Prostate gland (tissue), 2 donors: Measurements from ENCODE around the gene ADAMTSL1.

ENCODE experiments used
- POLR2A ChIP-seq: fragments of 450-650 bp; IDR thresholded peaks from one replicate; pipeline ENCODE4 v1.6.1; 2016; ENCODE audit warnings: antibody characterized with exemption, mild to moderate bottlenecking
- POLR2AphosphoS5 ChIP-seq: sonication (generic); formaldehyde crosslinking; IDR thresholded peaks from one replicate; pipeline ENCODE4 v1.6.1; 2017; ENCODE audit warnings: antibody characterized with exemption
- TF ChIP-seq, protein P1 (sequence below), 4 experiments: fragments of 200-600 bp in 2 of 4; fragments of 450-650 bp in 2 of 4; sonication (generic) in 2 of 4; IDR thresholded peaks; 1 replicate in 3 of 4; 2 replicates in 1 of 4; pipeline ENCODE4 v1.5.1; 2016 to 2019; ENCODE audit warnings: antibody characterized with exemption in 4 of 4, mild to moderate bottlenecking in 2 of 4, moderate library complexity in 2 of 4

DNA sequence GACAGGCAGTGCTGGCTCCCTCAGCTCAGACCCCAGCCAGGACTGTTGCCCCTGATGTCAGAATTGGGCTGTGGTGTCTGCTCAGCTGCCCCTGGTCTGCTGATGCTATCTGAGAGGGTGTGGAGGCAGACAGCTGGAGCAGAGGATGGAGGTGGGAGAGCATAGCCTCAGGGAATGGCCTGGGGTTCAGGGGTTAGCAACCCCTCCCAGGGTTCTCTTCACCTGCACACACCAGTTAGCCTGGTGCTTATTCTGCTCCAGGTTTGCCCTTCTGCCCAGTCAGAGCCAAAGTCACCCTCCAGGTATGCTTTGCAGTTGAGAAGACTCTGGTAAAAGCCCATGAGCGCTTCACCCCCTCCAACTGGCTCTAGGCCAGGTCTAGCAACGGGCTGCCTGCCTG is 449.2 kb downstream of the ADAMTSL1 start:
- TF ChIP-seq, protein P1, sequence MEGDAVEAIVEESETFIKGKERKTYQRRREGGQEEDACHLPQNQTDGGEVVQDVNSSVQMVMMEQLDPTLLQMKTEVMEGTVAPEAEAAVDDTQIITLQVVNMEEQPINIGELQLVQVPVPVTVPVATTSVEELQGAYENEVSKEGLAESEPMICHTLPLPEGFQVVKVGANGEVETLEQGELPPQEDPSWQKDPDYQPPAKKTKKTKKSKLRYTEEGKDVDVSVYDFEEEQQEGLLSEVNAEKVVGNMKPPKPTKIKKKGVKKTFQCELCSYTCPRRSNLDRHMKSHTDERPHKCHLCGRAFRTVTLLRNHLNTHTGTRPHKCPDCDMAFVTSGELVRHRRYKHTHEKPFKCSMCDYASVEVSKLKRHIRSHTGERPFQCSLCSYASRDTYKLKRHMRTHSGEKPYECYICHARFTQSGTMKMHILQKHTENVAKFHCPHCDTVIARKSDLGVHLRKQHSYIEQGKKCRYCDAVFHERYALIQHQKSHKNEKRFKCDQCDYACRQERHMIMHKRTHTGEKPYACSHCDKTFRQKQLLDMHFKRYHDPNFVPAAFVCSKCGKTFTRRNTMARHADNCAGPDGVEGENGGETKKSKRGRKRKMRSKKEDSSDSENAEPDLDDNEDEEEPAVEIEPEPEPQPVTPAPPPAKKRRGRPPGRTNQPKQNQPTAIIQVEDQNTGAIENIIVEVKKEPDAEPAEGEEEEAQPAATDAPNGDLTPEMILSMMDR (IDR thresholded peaks at IDR 0.05) = no peak
- TF ChIP-seq POLR2AphosphoS5 (no peak), POLR2A (no peak)
